Thyroid gland (tissue), 4 donors: ENCODE measurements around the gene TAF8. TPM values are rescaled to one million over a fixed set of nuclear protein-coding genes. Genes with fewer than 3 reads are reported as not detected.

Experiments
- DNase-seq, 2 donors: peaks; one replicate each; pipeline ENCODE4 v3.0.0-alpha.2; 2019
- H3K27ac ChIP-seq, 3 donors: fragments of 200-600 bp; sonication (generic); 1 replicate in 2 of 3; 2 replicates in 1 of 3; pipeline ENCODE4 v1.5.1; 2016 to 2019; ENCODE audit warnings: mild to moderate bottlenecking in 1 of 3, moderate library complexity in 1 of 3
- H3K27me3 ChIP-seq: fragments of 200-600 bp; sonication (generic); one replicate; pipeline ENCODE4 v1.5.1; 2019
- H3K36me3 ChIP-seq, 2 donors: fragments of 200-600 bp; sonication (generic); one replicate each; pipeline ENCODE4 v1.5.1; 2016 to 2019
- H3K4me1 ChIP-seq, 2 donors: fragments of 200-600 bp; sonication (generic); one replicate each; pipeline ENCODE4 v1.5.1; 2017 to 2019
- H3K4me3 ChIP-seq, 3 donors: fragments of 200-600 bp; sonication (generic); replicated peaks in 1 of 3; 1 replicate in 2 of 3; 2 replicates in 1 of 3; pipeline ENCODE4 v1.5.1; 2016; ENCODE audit warnings: mild to moderate bottlenecking in 1 of 3
- H3K9me3 ChIP-seq: fragments of 200-600 bp; sonication (generic); one replicate; pipeline ENCODE4 v1.5.1; 2017
- CTCF ChIP-seq, 6 experiments: fragments of 200-600 bp in 3 of 6; fragments of 450-650 bp in 3 of 6; sonication (generic) in 3 of 6; IDR thresholded peaks; one replicate each; pipeline ENCODE4 v1.5.1; 2016 to 2019; ENCODE audit warnings: antibody characterized with exemption in 6 of 6, mild to moderate bottlenecking in 2 of 6, inconsistent platforms in 1 of 6, moderate library complexity in 1 of 6
- POLR2A ChIP-seq, 2 donors: fragments of 450-650 bp; IDR thresholded peaks; one replicate each; pipeline ENCODE4 v1.6.1; 2017; ENCODE audit warnings: antibody characterized with exemption in 2 of 2, mild to moderate bottlenecking in 2 of 2, moderate library complexity in 1 of 2
- WGBS, 2 donors: methylation state at CpG; one replicate each; pipeline ENCODE4 v1.1.5; 2017; 5-methylcytosine and 5-hydroxymethylcytosine counted together
- intact Hi-C: fragments of 100-400 bp; cut with DNase I; formaldehyde crosslinking; loops from one replicate; pipeline ENCODE4 v1.15.1; 2023
- total RNA-seq, 4 donors: library from RNA; depleted of rRNA; stranded (reverse); fragments of >200 nt; gene quantifications; one replicate each; pipeline ENCODE4 v1.2.3, GENCODE V29; 2016

TAF8 gene
- total RNA-seq, 4 donors from 2014 or later, result 52.0 to 131 (median 72.2) TPM

GRCh38 chr6:42125663-42126062, 75.3 kb downstream of the TAF8 start:
- H3K4me1 ChIP-seq, result peaks cover 35 to 39% of the 10 kb centered on the region in 2 donors
- TF ChIP-seq POLR2A (IDR thresholded peaks at IDR 0.05), result no peak
- TF ChIP-seq CTCF (IDR thresholded peaks at IDR 0.05), result no peak
- intact Hi-C loops, result no loop called here

DNA sequence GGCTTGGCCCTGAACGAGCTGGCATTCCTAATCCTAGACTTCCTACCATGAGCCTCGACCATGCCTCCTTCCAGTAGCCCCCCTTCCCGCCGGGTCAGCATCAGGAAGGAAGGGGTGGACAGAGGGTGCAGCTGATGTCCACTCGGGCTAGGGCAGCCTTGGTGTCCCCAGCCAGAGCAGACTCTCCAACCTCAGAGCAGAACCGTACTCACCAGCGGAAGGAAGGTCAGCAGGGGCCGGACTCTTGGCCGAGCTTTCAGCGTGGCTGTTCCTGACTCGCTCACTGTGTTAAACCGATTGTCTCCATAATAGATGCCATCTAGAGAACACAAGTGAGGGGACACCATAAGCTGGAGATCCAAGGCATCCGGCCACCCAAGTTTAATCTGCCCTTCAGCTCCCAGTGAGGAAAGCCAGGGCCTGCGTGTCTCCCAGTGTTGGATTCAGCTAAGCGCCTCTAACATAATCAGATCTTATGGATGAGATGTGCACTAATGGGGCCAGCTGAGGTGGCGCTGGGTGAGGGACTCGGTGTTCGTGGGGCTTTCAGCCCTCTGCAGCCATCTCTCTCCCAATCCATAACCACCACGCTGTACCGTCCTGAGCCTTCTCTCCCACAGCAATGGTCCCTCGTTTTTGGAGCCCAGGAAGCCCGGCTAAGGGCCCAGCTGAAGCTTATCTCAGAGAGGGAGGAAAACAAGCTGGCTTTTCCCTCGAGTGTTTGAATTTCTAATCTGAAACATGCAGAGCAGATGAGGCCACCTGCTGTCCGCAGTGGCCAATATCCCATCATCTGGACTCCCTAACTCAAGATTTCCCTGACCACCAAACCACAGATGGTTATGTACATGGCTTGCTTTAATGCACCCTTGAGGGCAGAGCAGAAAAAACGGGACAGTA, 78.4 kb downstream of the TAF8 start:
- intact Hi-C loops, result no loop called here
- no peaks in the 10 kb centered on the region for H3K9me3 ChIP-seq
- peaks cover 8 to 9% of the 10 kb centered on the region in 2 donors for H3K4me1 ChIP-seq
- no peaks in the 10 kb centered on the region for H3K27me3 ChIP-seq
- 85 to 87% methylated on average over 23 to 25 of the region's 25 CpGs for WGBS, 2 donors
- DNase-seq, result no peak
- H3K4me3 ChIP-seq, result no peak overlapping the region
- TF ChIP-seq CTCF (IDR thresholded peaks at IDR 0.05) (no peak), POLR2A (IDR thresholded peaks at IDR 0.05) (no peak)
- H3K36me3 ChIP-seq, result peaks cover 5 to 10% of the 10 kb centered on the region in 2 donors
- no peak overlapping the region for H3K27ac ChIP-seq

More at GRCh38 chr6:42125663-42126062, 75.3 kb downstream of the TAF8 start:
- WGBS, 2 donors, result 60 to 81% methylated on average over 3 of the region's 3 CpGs
- H3K27me3 ChIP-seq, result no peaks in the 10 kb centered on the region
- DNase-seq, result no peak
- peaks cover 5 to 10% of the 10 kb centered on the region in 2 donors for H3K36me3 ChIP-seq
- no peak overlapping the region for H3K4me3 ChIP-seq
- no peaks in the 10 kb centered on the region for H3K9me3 ChIP-seq
- peak overlapping the region in 1 of 3 donors; percentile 77 for H3K27ac ChIP-seq

GRCh38 chr6:42129360-42129676, 79.0 kb downstream of the TAF8 start:
- Histone ChIP-seq H3K36me3 (peaks cover 5 to 10% of the 10 kb centered on the region in 2 donors), H3K4me3 (no peak overlapping the region), H3K27ac (no peak overlapping the region), H3K27me3 (no peaks in the 10 kb centered on the region), H3K9me3 (no peaks in the 10 kb centered on the region), H3K4me1 (peaks cover 2 to 3% of the 10 kb centered on the region in 2 donors)
- no peak for DNase-seq
- no peak for TF ChIP-seq CTCF (IDR thresholded peaks at IDR 0.05)
- no peak for TF ChIP-seq POLR2A (IDR thresholded peaks at IDR 0.05)
- intact Hi-C loops, result no loop called here
- WGBS, 2 donors, result 100% methylated on average over 2 of the region's 2 CpGs

GRCh38 chr6:42131531-42131930, 81.2 kb downstream of the TAF8 start:
- Histone ChIP-seq H3K27me3 (no peaks in the 10 kb centered on the region), H3K4me1 (peaks cover 0 to 2% of the 10 kb centered on the region in 2 donors), H3K4me3 (no peak overlapping the region), H3K9me3 (no peaks in the 10 kb centered on the region), H3K27ac (no peak overlapping the region), H3K36me3 (peaks cover 5 to 10% of the 10 kb centered on the region in 2 donors)
- intact Hi-C loops, result no loop called here
- no peak for TF ChIP-seq POLR2A (IDR thresholded peaks at IDR 0.05)
- TF ChIP-seq CTCF (IDR thresholded peaks at IDR 0.05), result no peak
- WGBS, 2 donors, result 90 to 94% methylated on average over 11 of the region's 11 CpGs
- DNase-seq, result no peak

GRCh38 chr6:42133926-42134325, 83.6 kb downstream of the TAF8 start:
- intact Hi-C loops, result no loop called here
- peaks cover 8 to 19% of the 10 kb centered on the region in 2 donors for H3K4me1 ChIP-seq

More at GRCh38 chr6:42133926-42134325, 83.6 kb downstream of the TAF8 start:
- Histone ChIP-seq H3K36me3 (no peaks in the 10 kb centered on the region), H3K27me3 (no peaks in the 10 kb centered on the region), H3K4me3 (no peak overlapping the region), H3K27ac (no peak overlapping the region), H3K9me3 (no peaks in the 10 kb centered on the region)
- 92 to 93% methylated on average over 3 to 4 of the region's 4 CpGs for WGBS, 2 donors
- TF ChIP-seq CTCF (IDR thresholded peaks at IDR 0.05) (no peak), POLR2A (IDR thresholded peaks at IDR 0.05) (no peak)
- no peak for DNase-seq
